Astrocyte (in vitro differentiated cells and primary cell): ENCODE data around the gene CNTN1. TPM values are rescaled to one million over a fixed set of nuclear protein-coding genes. Genes with fewer than 3 reads are reported as not detected.

Experiments
- DNase-seq: peaks from one replicate; pipeline ENCODE4 v3.0.0-alpha.2; 2010; ENCODE audit warnings: low read depth
- FAIRE-seq: peaks from 2 replicates; lab custom pipeline; 2011; peaks lifted over from hg19 to GRCh38; lab: Jason Lieb, UNC
- H2AFZ ChIP-seq: 2 replicates; pipeline ENCODE4 v1.6.0; 2012; ENCODE audit warnings: low read depth, low read length, inconsistent platforms
- H3K27ac ChIP-seq: 2 replicates; pipeline ENCODE4 v1.5.1; 2011; ENCODE audit warnings: low read depth, low read length, inconsistent platforms
- H3K27me3 ChIP-seq: 2 replicates; pipeline ENCODE4 v1.6.0; 2011; ENCODE audit warnings: low read length, inconsistent platforms; ENCODE audit not compliant: insufficient read depth
- H3K36me3 ChIP-seq: 2 replicates; pipeline ENCODE4 v1.5.1; 2011; ENCODE audit warnings: low read length, inconsistent platforms; ENCODE audit not compliant: insufficient read depth
- H3K4me1 ChIP-seq: 2 replicates; pipeline ENCODE4 v1.5.1; 2011; ENCODE audit warnings: low read length, inconsistent platforms; ENCODE audit not compliant: insufficient read depth
- H3K4me2 ChIP-seq: 2 replicates; pipeline ENCODE4 v1.6.0; 2012; ENCODE audit warnings: low read length, inconsistent platforms
- H3K4me3 ChIP-seq: 2 replicates; pipeline ENCODE4 v1.5.1; 2011; ENCODE audit warnings: low read depth, mild to moderate bottlenecking, low read length, inconsistent platforms; ENCODE audit not compliant: insufficient read depth
- H3K79me2 ChIP-seq: 2 replicates; pipeline ENCODE4 v1.6.0; 2012; ENCODE audit warnings: mild to moderate bottlenecking, low read length, inconsistent platforms; ENCODE audit not compliant: insufficient read depth
- H3K9ac ChIP-seq: 2 replicates; pipeline ENCODE4 v1.6.0; 2012; ENCODE audit warnings: mild to moderate bottlenecking, low read length, inconsistent platforms
- H3K9me3 ChIP-seq: 2 replicates; pipeline ENCODE4 v1.5.1; 2012; ENCODE audit warnings: low read depth, mild to moderate bottlenecking, low read length, inconsistent platforms; ENCODE audit not compliant: insufficient read depth
- H4K20me1 ChIP-seq: 2 replicates; pipeline ENCODE4 v1.6.0; 2012; ENCODE audit warnings: low read length, inconsistent platforms; ENCODE audit not compliant: insufficient read depth
- H3K27ac Mint-ChIP-seq: one replicate; pipeline ENCODE4 v1.8.0; 2021; ENCODE audit warnings: mild to moderate bottlenecking, mixed read lengths; ENCODE audit not compliant: unreplicated experiment
- H3K27me3 Mint-ChIP-seq: one replicate; pipeline ENCODE4 v1.8.0; 2021; ENCODE audit warnings: low read depth, mixed read lengths; ENCODE audit not compliant: unreplicated experiment
- H3K36me3 Mint-ChIP-seq: one replicate; pipeline ENCODE4 v1.8.0; 2021; ENCODE audit warnings: low read depth, mixed read lengths; ENCODE audit not compliant: unreplicated experiment
- H3K4me1 Mint-ChIP-seq: one replicate; pipeline ENCODE4 v1.8.0; 2021; ENCODE audit warnings: low read depth, mixed read lengths; ENCODE audit not compliant: unreplicated experiment
- H3K4me3 Mint-ChIP-seq: one replicate; pipeline ENCODE4 v1.8.0; 2021; ENCODE audit warnings: mild to moderate bottlenecking, moderate library complexity, mixed read lengths; ENCODE audit not compliant: unreplicated experiment
- H3K9me3 Mint-ChIP-seq: one replicate; pipeline ENCODE4 v1.8.0; 2021; ENCODE audit warnings: mild to moderate bottlenecking, mixed read lengths; ENCODE audit not compliant: unreplicated experiment
- CTCF ChIP-seq: IDR thresholded peaks from 2 replicates; pipeline ENCODE4 v1.5.1; 2011; ENCODE audit warnings: low read depth, mild to moderate bottlenecking, inconsistent platforms, low read length, moderate library complexity; ENCODE audit not compliant: insufficient read depth
- EZH2 ChIP-seq: IDR thresholded peaks from 2 replicates; pipeline ENCODE4 v1.6.1; 2012; ENCODE audit warnings: mild to moderate bottlenecking, low read length, inconsistent platforms; ENCODE audit not compliant: insufficient read depth
- total RNA-seq: library from RNA; stranded (reverse); gene quantifications from 2 replicates; pipeline ENCODE4 v1.2.1, GENCODE V29; 2021

The CNTN1 gene
- total RNA-seq, 1 donor from 2014 or later = 2.1 TPM

- no peaks in the 10 kb centered on the region for H3K36me3 Mint-ChIP-seq
- no peak overlapping the region for H2AFZ ChIP-seq
- TF ChIP-seq EZH2 (no peak), CTCF (no peak)
- H3K4me1 ChIP-seq = no peaks in the 10 kb centered on the region
- H4K20me1 ChIP-seq = no peaks in the 10 kb centered on the region
- FAIRE-seq (no peak), DNase-seq (no peak)
- no peaks in the 10 kb centered on the region for H3K27me3 ChIP-seq
- no peak overlapping the region for H3K27ac Mint-ChIP-seq
- H3K79me2 ChIP-seq = no peaks in the 10 kb centered on the region
- H3K4me3 ChIP-seq = no peak overlapping the region
- no peaks in the 10 kb centered on the region for H3K27me3 Mint-ChIP-seq
- no peaks in the 10 kb centered on the region for H3K9me3 ChIP-seq
- no peaks in the 10 kb centered on the region for H3K9me3 Mint-ChIP-seq
- no peaks in the 10 kb centered on the region for H3K4me1 Mint-ChIP-seq
- H3K9ac ChIP-seq = no peak overlapping the region
- no peak overlapping the region for H3K4me2 ChIP-seq
- no peak overlapping the region for H3K27ac ChIP-seq
- H3K4me3 Mint-ChIP-seq = no peak overlapping the region
- no peaks in the 10 kb centered on the region for H3K36me3 ChIP-seq
Observed at GRCh38 chr12:41106315-41106714, 414.1 kb downstream of the CNTN1 start.

GRCh38 chr12:41108032-41108431, 415.8 kb downstream of the CNTN1 start:
- H3K27ac Mint-ChIP-seq = no peak overlapping the region
- no peaks in the 10 kb centered on the region for H3K4me1 ChIP-seq
- no peaks in the 10 kb centered on the region for H3K36me3 Mint-ChIP-seq
- no peak overlapping the region for H2AFZ ChIP-seq
- no peak for DNase-seq
- no peak for FAIRE-seq
- H3K4me2 ChIP-seq = no peak overlapping the region
- H3K36me3 ChIP-seq = no peaks in the 10 kb centered on the region
- no peak overlapping the region for H3K4me3 ChIP-seq
- no peaks in the 10 kb centered on the region for H3K4me1 Mint-ChIP-seq
- no peaks in the 10 kb centered on the region for H3K79me2 ChIP-seq
- no peak for TF ChIP-seq CTCF
- no peak for TF ChIP-seq EZH2
- H4K20me1 ChIP-seq = no peaks in the 10 kb centered on the region
- no peaks in the 10 kb centered on the region for H3K9me3 Mint-ChIP-seq
- no peak overlapping the region for H3K27ac ChIP-seq
- H3K27me3 Mint-ChIP-seq = no peaks in the 10 kb centered on the region
- no peak overlapping the region for H3K9ac ChIP-seq
- H3K9me3 ChIP-seq = no peaks in the 10 kb centered on the region
- H3K27me3 ChIP-seq = no peaks in the 10 kb centered on the region
- H3K4me3 Mint-ChIP-seq = no peak overlapping the region

GRCh38 chr12:41112903-41113302, 420.7 kb downstream of the CNTN1 start:
- no peaks in the 10 kb centered on the region for H3K36me3 Mint-ChIP-seq

More at GRCh38 chr12:41112903-41113302, 420.7 kb downstream of the CNTN1 start:
- Mint-ChIP-seq H3K27me3 (no peaks in the 10 kb centered on the region), H3K9me3 (no peaks in the 10 kb centered on the region), H3K27ac (no peak overlapping the region), H3K4me3 (no peak overlapping the region), H3K4me1 (no peaks in the 10 kb centered on the region)
- no peaks in the 10 kb centered on the region for H3K9me3 ChIP-seq
- H2AFZ ChIP-seq = no peak overlapping the region
- H3K27me3 ChIP-seq = no peaks in the 10 kb centered on the region
- no peaks in the 10 kb centered on the region for H3K4me1 ChIP-seq
- H4K20me1 ChIP-seq = no peaks in the 10 kb centered on the region
- no peak overlapping the region for H3K9ac ChIP-seq
- H3K79me2 ChIP-seq = no peaks in the 10 kb centered on the region
- no peak overlapping the region for H3K27ac ChIP-seq
- DNase-seq = no peak
- no peak overlapping the region for H3K4me3 ChIP-seq
- no peak for TF ChIP-seq EZH2
- no peak for TF ChIP-seq CTCF
- no peak overlapping the region for H3K4me2 ChIP-seq
- H3K36me3 ChIP-seq = no peaks in the 10 kb centered on the region
- no peak for FAIRE-seq
